Heart right ventricle (tissue), 16 donors: Measurements from ENCODE around the gene GREB1L. TPM values are rescaled to one million over a fixed set of nuclear protein-coding genes. Genes with fewer than 3 reads are reported as not detected.

Experiments
- ATAC-seq, 8 donors: fragments of 200-7000 bp; cut with Tn5 transposase; one replicate each; pipeline ENCODE4 v1.9.1; 2020; ENCODE audit warnings: mild to moderate bottlenecking in 8 of 8, moderate library complexity in 8 of 8, moderate number of reproducible peaks in 1 of 8
- DNase-seq, 2 donors: peaks; one replicate each; pipeline ENCODE4 v3.0.0-alpha.2; 2020
- H3K27ac ChIP-seq, 10 donors: fragments of 200-600 bp; sonication (generic) in 2 of 10; one replicate each; pipeline versions ENCODE4 v1.5.0 to v1.8.0; 2020 to 2022; ENCODE audit warnings: mild to moderate bottlenecking in 3 of 10
- H3K27me3 ChIP-seq, 7 donors: fragments of 200-600 bp; one replicate each; pipeline ENCODE4 v1.8.0; 2021 to 2022; ENCODE audit warnings: mild to moderate bottlenecking in 2 of 7
- H3K36me3 ChIP-seq, 9 donors: fragments of 200-600 bp; sonication (generic) in 1 of 9; one replicate each; pipeline versions ENCODE4 v1.5.0 to v1.8.0; 2020 to 2022; ENCODE audit warnings: mild to moderate bottlenecking in 2 of 9
- H3K4me1 ChIP-seq, 9 donors: fragments of 200-600 bp; sonication (generic) in 1 of 9; one replicate each; pipeline versions ENCODE4 v1.5.0 to v1.8.0; 2020 to 2022; ENCODE audit warnings: mild to moderate bottlenecking in 4 of 9
- H3K4me3 ChIP-seq, 10 donors: fragments of 200-600 bp; sonication (generic) in 2 of 10; one replicate each; pipeline versions ENCODE4 v1.5.0 to v1.8.0; 2020 to 2022; ENCODE audit warnings: mild to moderate bottlenecking in 7 of 10, moderate library complexity in 2 of 10
- H3K9me3 ChIP-seq, 11 donors: fragments of 200-600 bp in 10 of 11; sonication (generic) in 2 of 11; one replicate each; pipeline versions ENCODE4 v1.5.0 to v1.8.0; 2013 to 2022; ENCODE audit warnings: mild to moderate bottlenecking in 2 of 11, control low read depth in 1 of 11, moderate library complexity in 1 of 11
- WGBS, 2 donors: extraction: QIAGEN DNeasy Blood & Tissue Kit; methylation state at CpG; one replicate each; pipeline ENCODE4 v1.1.7; 2013; ENCODE audit warnings: inconsistent platforms in 1 of 2; 5-methylcytosine and 5-hydroxymethylcytosine counted together
- intact Hi-C, 10 donors: fragments of 100-400 bp; cut with DNase I; formaldehyde crosslinking; loops; one replicate each; pipeline versions ENCODE4 v1.11.1 to v1.14.2; 2022
- polyA plus RNA-seq, 2 donors: library from polyadenylated mRNA; stranded (reverse); fragments of 200-250 nt; gene quantifications; one replicate each; pipeline ENCODE4 v1.2.3, GENCODE V29; 2013
- total RNA-seq, 10 donors: library from RNA; stranded (reverse); fragmentation: NEBNext Ultra II Directional in 3 of 10; extraction: Animal tissue kit (Norgen Biotek cat#: 25700) in 3 of 10; gene quantifications; one replicate each; pipeline versions ENCODE4 v1.2.1 to v1.2.4, GENCODE V29; 2021 to 2023
- TF ChIP-seq, protein P1 (sequence below), 9 donors: fragments of 200-600 bp; sonication (generic) in 2 of 9; IDR thresholded peaks; one replicate each; pipeline versions ENCODE4 v1.5.0 to v1.8.0; 2021 to 2022; ENCODE audit warnings: antibody characterized with exemption in 9 of 9, mild to moderate bottlenecking in 5 of 9, moderate library complexity in 1 of 9
- donor health status: Arrhythmogenic right ventricular cardiomyopathy.
- donor health status: ischemic (EF 13 %, LVEDD 7.1; RV severe dilation, severe dysfunction).
- donor health status: healthy with polysubstance abuse.
- donor health status: DM: no; HTN: yes; CAD: no.
- donor health status: DM: no; HTN: no; CAD: no.
- donor health status: ischemic (EF 25% LVEDD 6.9; RV normal size, moderate dysfunction).
- donor health status: ischemic (EF 25% LVEDD 5.7; RV mildly dilated, moderate dysfunction).
- donor health status: healthy.
- donor health status: DM: yes; HTN: yes; CAD: no.
- donor health status: Ischemic cardiomyopathy.
- donor health status: ischemic (EF 35%, LVEDD 5.7; RV mildly dilated, moderate dysfunction).
- donor health status: nonischemic (EF 11% LVEDD 7.7; RV severe dilation, severe dysfunction).
- donor health status: DM: yes; HTN: yes; CAD: no.
- donor health status: PGD.
- donor health status: ischemic (EF 29% LVEDD 5.4; RV normal size, mild dysfunction).
- donor health status: nonischemic (EF 23%, LVEDD 6.1; RV moderate dilation, normal function).

Gene GREB1L
- total and polyA plus RNA-seq, 12 donors: 0.54 to 14.3 (median 10.9) TPM

DNA sequence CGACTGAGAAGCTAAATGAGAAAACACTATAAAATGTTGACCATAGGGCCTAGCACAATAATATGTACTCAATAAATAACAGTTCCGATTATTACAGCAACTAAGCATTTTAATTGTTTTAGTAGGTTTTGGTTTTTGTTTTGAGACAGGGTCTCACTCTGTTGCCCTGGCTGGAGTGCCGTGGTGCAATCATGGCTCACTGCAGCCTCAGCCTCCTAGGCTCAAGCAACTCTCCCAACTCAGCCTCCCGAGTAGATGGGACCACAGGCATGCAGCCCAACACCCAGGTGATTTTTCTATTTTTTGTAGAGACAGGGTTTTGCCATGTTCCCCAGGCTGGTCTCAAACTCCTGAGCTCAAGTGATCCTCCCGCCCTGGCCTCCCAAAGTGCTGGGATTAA is 304.4 kb downstream of the GREB1L start:
- ATAC-seq (no peak), DNase-seq (no peak)
- Histone ChIP-seq H3K27me3 (no peaks in the 10 kb centered on the region), H3K27ac (no peak overlapping the region), H3K4me3 (no peak overlapping the region), H3K36me3 (peaks cover 0 to 81% (median 5%) of the 10 kb centered on the region in 9 donors), H3K9me3 (no peaks in the 10 kb centered on the region), H3K4me1 (no peaks in the 10 kb centered on the region)
- 94 to 96% methylated on average over 5 of the region's 5 CpGs for WGBS, 2 donors
- TF ChIP-seq, protein P1, sequence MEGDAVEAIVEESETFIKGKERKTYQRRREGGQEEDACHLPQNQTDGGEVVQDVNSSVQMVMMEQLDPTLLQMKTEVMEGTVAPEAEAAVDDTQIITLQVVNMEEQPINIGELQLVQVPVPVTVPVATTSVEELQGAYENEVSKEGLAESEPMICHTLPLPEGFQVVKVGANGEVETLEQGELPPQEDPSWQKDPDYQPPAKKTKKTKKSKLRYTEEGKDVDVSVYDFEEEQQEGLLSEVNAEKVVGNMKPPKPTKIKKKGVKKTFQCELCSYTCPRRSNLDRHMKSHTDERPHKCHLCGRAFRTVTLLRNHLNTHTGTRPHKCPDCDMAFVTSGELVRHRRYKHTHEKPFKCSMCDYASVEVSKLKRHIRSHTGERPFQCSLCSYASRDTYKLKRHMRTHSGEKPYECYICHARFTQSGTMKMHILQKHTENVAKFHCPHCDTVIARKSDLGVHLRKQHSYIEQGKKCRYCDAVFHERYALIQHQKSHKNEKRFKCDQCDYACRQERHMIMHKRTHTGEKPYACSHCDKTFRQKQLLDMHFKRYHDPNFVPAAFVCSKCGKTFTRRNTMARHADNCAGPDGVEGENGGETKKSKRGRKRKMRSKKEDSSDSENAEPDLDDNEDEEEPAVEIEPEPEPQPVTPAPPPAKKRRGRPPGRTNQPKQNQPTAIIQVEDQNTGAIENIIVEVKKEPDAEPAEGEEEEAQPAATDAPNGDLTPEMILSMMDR (IDR thresholded peaks at IDR 0.05): no peak
- intact Hi-C loops: no loop called here

DNA sequence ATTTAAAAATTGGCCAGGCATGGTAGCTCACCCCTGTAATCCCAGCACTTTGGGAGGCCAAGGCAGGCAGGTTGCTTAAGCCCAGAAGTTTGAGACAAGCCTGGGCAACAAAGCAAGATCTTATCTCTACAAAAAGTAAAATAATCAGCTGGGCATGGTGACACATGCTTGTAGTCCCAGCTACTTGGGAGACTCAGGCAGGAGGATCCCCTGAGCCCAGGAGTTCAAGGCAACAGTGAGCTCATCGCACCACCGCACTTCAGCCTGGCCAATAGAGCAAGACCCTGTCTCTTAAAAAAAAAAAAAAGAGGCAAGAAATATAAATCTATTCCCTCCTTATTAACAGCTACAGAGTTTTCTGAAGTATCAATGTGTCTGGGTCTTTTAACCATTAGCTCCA is 306.6 kb downstream of the GREB1L start:
- no peaks in the 10 kb centered on the region for H3K4me1 ChIP-seq
- no peak overlapping the region for H3K27ac ChIP-seq
- TF ChIP-seq, protein P1 (IDR thresholded peaks at IDR 0.05): no peak
- WGBS, 2 donors: 94 to 100% methylated on average over 2 of the region's 2 CpGs
- no peaks in the 10 kb centered on the region for H3K27me3 ChIP-seq
- no peak overlapping the region for H3K4me3 ChIP-seq
- DNase-seq: no peak
- ATAC-seq: no peak
- H3K9me3 ChIP-seq: no peaks in the 10 kb centered on the region
- H3K36me3 ChIP-seq: peaks cover 0 to 85% (median 5%) of the 10 kb centered on the region in 9 donors
- intact Hi-C loops: no loop called here

GRCh38 chr18:21550510-21550970 is 308.5 kb downstream of the GREB1L start:
- Histone ChIP-seq H3K4me3 (no peak overlapping the region), H3K4me1 (no peaks in the 10 kb centered on the region), H3K9me3 (no peaks in the 10 kb centered on the region), H3K27me3 (no peaks in the 10 kb centered on the region), H3K27ac (no peak overlapping the region), H3K36me3 (peaks cover 0 to 85% (median 3%) of the 10 kb centered on the region in 9 donors)
- TF ChIP-seq, protein P1 (IDR thresholded peaks at IDR 0.05): no peak
- intact Hi-C loops: loop anchor here in 1 of 10 donors (2.0 to 5.0 kb wide), 2 partner anchors 48 to 50 kb away; partner anchors contain the start of gene ESCO1
- ATAC-seq (peak in 1 of 8 donors; percentile 29), DNase-seq (no peak)
- 83 to 85% methylated on average over 11 of the region's 11 CpGs for WGBS, 2 donors

GRCh38 chr18:21557607-21558253 is 315.7 kb downstream of the GREB1L start:
- H3K36me3 ChIP-seq: peaks cover 0 to 99% (median 11%) of the 10 kb centered on the region in 9 donors
- no peak for ATAC-seq
- H3K27ac ChIP-seq: no peak overlapping the region
- 61 to 75% methylated on average over 6 of the region's 6 CpGs for WGBS, 2 donors
- intact Hi-C loops: no loop called here
- TF ChIP-seq, protein P1 (IDR thresholded peaks at IDR 0.05): no peak
- no peaks in the 10 kb centered on the region for H3K9me3 ChIP-seq
- no peaks in the 10 kb centered on the region for H3K27me3 ChIP-seq
- H3K4me3 ChIP-seq: no peak overlapping the region
- H3K4me1 ChIP-seq: peaks cover 0 to 10% (median 5%) of the 10 kb centered on the region in 9 donors
- no peak for DNase-seq
